H54 (cell line): ENCODE results near the gene ESPNL.

ENCODE experiments used
- DNase-seq: peaks from one replicate; pipeline ENCODE4 v3.0.0; 2011; ENCODE audit warnings: low spot score, mixed read lengths; ENCODE audit not compliant: insufficient read length
- FAIRE-seq: peaks from 3 replicates; lab custom pipeline; 2011; peaks lifted over from hg19 to GRCh38; lab: Jason Lieb, UNC
- POLR2A ChIP-seq: IDR thresholded peaks from 2 replicates; pipeline ENCODE4 v1.6.1; 2011; ENCODE audit warnings: low read depth, mild to moderate bottlenecking, low read length

Gene ESPNL

GRCh38 chr2:238180554-238180953, 80.4 kb downstream of the ESPNL start:
- no peak for TF ChIP-seq POLR2A
- DNase-seq (no peak), FAIRE-seq (no peak)

- TF ChIP-seq POLR2A = no peak
- DNase-seq = no peak
- no peak for FAIRE-seq
Observed at GRCh38 chr2:238182362-238182761, 82.2 kb downstream of the ESPNL start.
